Stimulated activated CD8-positive, alpha-beta memory T cell treated with anti-CD3 and anti-CD28 coated beads, Interleukin-12 subunit alpha, Interleukin-12 subunit beta, amount 100 ng/mL, for 4 hours (primary cell): ENCODE measurements around the gene LRRC23.

Experiments
- DNase-seq: peaks from one replicate; pipeline ENCODE4 v3.0.0-alpha.2; 2020; ENCODE audit warnings: low read depth

LRRC23 gene

DNA sequence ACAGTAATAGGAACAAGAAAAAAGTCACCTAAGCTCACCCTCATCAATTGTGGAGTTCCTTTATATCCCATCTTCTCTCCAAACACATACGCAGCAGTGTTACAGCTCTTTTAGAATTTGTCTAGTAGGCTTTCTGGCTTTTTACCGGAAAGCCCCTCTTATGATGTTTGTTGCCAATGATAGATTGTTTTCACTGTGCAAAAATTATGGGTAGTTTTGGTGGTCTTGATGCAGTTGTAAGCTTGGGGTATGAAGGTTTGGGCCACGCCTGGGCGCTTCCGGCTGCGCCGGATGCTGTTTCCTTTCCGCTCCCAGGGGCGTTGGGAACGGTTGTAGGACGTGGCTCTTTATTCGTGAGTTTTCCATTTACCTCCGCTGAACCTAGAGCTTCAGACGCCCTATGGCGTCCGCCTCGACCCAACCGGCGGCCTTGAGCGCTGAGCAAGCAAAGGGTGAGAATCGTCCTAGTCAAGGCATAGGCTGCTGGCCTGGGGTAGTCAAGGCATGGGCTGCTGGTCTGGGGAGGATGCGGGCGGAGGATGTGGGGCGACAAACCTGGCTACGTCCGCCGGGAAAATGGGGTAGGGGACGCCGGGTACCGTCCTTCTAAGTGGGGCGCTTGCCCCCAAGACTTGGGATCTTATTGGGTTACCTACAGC, 39.2 kb downstream of the LRRC23 start, which contains the start of the genes C12orf57 and RNU7-1:
TSS of gene C12orf57 (plus strand) at position 301 of the 659 bp plus-strand sequence. CDS start at position 401, 100 bp downstream.
TSS of gene RNU7-1 (plus strand) at position 95 of the 659 bp plus-strand sequence.
- DNase-seq = peak; percentile 50

DNA sequence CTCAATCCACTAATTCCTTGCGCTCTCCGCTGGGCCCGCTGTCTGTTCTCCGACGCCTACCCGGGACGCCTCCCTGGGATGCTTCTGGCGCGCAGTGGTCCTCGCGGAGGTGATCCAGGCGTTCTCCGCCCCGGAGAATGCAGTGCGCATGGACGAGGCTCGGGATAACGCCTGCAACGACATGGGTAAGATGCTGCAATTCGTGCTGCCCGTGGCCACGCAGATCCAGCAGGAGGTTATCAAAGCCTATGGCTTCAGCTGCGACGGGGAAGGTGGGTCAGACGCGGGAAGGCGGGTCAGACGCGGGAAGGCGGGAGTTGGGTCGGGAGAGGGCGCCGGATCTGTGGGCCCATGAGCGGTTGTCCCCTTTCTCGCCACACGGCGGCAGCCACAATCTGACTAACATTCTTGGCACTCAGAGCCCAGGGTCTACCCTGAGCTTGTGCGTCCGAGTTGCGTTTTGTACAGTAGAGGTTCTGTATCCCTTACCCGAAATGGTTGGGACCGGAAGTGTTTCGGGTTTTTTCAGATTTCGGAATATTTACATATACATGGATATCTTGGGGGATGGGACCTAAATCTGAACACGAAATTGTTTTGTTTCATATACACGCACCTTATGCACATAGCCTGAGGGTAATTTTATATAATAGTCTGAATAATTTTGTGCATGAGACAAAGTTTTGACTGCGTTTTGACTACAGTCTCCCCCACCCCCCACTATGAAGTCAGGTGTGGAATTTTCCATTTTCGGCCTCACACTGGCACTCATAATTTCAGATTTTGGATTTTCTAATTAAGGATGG, 40.0 kb downstream of the LRRC23 start:
- DNase-seq = peak; percentile 71

DNA sequence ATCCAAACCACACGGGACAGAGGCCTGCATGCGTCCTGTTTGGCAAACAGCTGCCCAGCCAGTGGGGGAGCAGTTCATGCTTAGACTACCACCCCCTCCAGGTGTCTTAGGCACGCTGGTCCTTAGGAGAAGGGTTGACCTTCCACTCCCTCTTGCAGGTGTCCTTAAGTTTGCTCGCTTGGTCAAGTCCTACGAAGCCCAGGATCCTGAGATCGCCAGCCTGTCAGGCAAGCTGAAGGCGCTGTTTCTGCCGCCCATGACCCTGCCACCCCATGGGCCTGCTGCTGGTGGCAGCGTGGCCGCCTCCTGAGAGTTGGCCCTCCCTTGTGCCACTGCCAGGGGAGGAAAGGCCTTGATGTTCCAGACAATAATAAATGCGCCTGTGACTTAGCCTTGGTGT, 41.0 kb downstream of the LRRC23 start:
- DNase-seq = no peak

DNA sequence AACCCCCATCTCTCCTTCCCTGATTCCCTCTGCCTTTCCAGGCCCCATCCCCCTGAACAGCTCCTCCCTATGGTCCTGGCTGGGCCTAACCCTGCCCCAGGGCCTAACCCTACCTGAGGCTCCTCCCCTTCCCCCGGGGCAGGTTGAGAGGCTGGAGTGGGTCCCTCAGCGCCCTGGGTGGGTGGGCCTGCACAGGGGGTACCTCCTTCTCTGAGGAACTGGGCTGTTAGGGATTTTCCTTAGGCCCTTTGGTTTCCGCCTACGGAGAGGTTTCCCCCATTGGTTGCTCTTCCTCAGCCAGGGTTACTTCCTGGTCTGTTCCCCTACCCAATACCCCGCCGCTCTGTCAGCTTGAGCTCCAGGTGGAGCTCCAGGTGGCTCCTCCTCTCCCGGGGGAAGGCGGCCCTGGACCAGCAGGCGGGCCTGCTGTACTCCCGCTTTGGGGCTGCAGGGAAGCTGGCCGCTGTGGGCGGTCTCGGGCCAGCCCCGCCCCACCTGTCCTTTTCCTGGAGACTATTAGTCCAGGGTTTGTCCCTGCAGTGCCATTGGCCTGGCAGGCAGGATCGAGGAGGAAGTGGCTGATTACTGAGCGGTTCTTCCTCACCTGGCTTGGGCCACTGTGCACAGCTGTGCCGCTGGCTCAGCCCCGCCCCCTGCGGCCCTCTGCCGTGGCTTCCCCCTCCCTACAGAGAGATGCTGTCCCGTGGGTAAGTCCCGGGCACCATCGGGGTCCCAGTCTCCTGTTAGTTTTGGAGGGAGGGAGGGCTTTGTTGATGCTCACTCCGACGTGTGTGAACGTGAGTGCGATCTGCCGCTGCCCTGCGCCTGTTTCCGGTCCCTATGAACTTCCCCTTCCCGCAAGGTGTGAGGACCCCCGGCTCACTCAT, 41.7 kb downstream of the LRRC23 start:
- peak; percentile 43 for DNase-seq

DNA sequence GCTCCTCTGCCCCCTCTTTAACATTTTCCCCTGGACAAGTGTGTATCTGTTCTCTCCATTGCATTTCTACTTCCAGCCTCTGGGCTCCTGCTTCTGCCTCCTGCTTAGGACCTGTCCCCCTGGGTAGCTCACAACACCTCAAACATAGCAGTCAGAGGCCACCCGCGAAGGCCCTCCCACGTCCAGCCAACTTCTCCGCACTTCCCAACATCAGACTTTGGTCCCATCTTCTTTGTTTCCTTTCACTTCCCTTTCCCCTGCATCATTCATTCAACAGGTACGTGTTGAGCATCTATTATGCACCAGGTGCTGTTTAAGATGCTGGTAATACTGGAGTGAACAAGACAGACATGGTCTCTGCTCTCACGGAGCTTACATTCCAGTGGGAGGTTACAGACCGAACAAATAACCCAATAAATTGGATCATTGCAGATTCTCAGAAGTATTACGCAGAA, 42.3 kb downstream of the LRRC23 start:
- no peak for DNase-seq

- DNase-seq = no peak
Measured at GRCh38 chr12:6947615-6948014, 43.0 kb downstream of the LRRC23 start.

DNA sequence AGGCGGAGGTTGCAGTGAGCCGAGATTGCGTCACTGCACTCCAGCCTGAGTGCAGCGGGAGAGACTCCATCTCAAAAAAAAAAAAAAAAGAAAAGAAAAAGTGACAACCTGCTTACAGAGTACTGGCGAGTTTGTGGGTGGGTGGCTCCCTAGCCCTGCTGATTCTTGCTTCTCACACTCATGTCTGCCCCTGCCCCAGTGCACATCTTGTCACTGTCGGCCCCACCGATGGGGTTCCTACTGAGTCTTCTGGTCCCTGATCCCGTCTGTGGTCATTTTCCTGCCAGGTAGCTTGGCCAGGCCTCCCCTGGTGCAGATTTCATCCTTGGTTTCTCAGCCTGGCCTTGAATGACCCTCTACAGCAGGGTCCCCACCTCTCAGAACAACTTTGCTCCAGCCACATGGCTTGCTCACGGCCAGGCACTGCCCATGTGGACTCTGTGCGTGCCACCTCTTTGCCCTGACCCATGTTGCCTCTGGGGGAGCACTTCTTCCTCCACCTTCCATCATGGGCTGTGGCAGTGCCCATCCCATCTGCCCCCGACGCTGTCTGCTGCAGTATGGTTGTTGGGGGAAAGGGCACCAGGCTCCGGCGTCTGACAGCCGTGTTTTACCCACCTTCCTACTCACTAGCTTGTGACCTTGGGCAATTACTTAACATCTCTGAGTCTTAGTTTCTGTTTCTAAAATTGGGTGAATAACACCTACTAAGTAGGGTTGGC, 44.4 kb downstream of the LRRC23 start:
- no peak for DNase-seq

DNA sequence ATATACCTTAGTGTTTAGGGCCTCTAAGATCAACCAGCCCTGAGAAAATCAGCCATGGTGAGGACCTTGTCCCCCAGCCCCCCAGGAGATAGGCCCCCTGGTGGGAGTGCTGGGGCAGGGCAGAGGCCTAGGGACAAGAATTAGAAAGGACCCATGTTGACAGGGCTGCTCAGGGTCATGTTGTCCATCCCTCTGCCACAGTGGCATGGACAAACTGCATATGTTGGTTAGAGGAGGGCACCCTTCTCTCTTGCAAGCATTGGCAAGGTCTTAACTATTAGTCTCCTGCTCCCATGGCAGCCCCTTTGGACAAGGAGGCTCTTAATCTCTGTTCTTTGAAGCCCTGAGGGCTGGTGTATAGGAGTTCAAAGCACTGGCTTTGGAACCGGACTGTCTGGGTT, 45.8 kb downstream of the LRRC23 start:
- no peak for DNase-seq

- peak; percentile 65 for DNase-seq
Measured at GRCh38 chr12:6950811-6951540, 46.4 kb downstream of the LRRC23 start, which contains the start of gene PTPN6. PTPN6 (plus strand) TSS chr12:6951356; CDS start chr12:6951513, 157 bp downstream.

DNA sequence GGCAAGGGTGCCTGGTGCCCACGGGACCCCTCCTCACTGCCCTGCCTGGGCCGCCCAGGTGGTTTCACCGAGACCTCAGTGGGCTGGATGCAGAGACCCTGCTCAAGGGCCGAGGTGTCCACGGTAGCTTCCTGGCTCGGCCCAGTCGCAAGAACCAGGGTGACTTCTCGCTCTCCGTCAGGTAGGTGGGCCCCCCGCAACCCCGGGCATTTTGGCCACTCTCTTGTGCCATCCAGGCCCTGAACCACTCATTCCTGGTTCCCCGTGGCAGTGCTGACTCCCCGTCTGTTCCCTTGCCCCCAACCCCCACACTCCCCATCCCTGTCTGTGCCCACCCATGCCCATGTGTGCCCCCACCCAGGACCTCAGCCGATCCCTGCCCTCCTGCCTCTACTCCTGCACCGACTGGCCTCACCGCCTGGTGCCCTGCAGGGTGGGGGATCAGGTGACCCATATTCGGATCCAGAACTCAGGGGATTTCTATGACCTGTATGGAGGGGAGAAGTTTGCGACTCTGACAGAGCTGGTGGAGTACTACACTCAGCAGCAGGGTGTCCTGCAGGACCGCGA, 47.0 kb downstream of the LRRC23 start:
- DNase-seq = no peak

- DNase-seq = no peak
Measured at GRCh38 chr12:6952121-6952862, 47.7 kb downstream of the LRRC23 start.

GRCh38 chr12:6952863-6953441, 48.3 kb downstream of the LRRC23 start:
- no peak for DNase-seq

- DNase-seq = peak; percentile 80
Measured at GRCh38 chr12:6953442-6954315, 49.1 kb downstream of the LRRC23 start.

DNA sequence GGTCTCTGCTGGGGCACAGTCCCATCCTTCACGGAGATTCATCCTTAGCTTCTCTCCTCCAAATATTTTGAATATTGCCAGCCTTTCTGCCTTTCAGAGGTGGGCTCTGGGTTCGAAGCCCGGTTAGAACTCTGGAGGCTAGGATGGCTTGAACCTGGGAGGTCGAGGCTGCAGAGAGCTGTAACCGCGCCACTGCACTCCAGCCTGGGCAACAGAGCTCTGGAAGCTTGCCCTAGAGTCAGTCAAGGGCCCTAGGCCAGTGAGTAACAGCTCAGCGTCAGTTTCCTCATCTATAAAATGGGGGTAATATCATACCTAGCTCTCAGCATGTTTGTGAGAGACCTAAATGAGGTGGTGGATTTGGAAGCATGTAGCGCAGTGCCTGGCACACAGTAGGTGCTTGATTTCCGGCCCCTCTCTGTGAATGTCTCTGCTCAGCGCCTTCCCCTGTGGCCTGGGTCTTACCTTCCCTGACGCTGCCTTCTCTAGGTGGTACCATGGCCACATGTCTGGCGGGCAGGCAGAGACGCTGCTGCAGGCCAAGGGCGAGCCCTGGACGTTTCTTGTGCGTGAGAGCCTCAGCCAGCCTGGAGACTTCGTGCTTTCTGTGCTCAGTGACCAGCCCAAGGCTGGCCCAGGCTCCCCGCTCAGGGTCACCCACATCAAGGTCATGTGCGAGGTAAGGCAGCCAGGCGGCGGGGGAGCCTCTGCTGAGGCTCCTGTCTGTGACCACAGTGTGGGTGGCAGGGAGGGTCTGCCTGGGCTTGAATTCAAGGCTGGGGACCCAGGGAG, 49.9 kb downstream of the LRRC23 start:
- DNase-seq = no peak

- DNase-seq = no peak
Measured at GRCh38 chr12:6955108-6956020, 50.7 kb downstream of the LRRC23 start.

- no peak for DNase-seq
Measured at GRCh38 chr12:6956021-6956727, 51.6 kb downstream of the LRRC23 start.
